Stimulated activated naive CD8-positive, alpha-beta T cell treated with anti-CD3 and anti-CD28 coated beads, Interleukin-15, Interleukin-2, amounts not matched to agents 100 ng/mL and 50 ng/mL, for 24 hours (primary cell): ENCODE results near the gene PLAC9.
"Not testable (repeated sequence)": the region's sequence is repeated elsewhere in the genome, so short reads cannot be mapped to it uniquely, and the experiment has no call there.

ENCODE experiments used
- H3K27ac Mint-ChIP-seq: one replicate; pipeline ENCODE4 v1.8.0; 2021; ENCODE audit warnings: mild to moderate bottlenecking, mixed read lengths
- H3K27me3 Mint-ChIP-seq: one replicate; pipeline ENCODE4 v1.8.0; 2021; ENCODE audit warnings: mixed read lengths
- H3K36me3 Mint-ChIP-seq: one replicate; pipeline ENCODE4 v1.8.0; 2021; ENCODE audit warnings: low read depth, mixed read lengths
- H3K4me1 Mint-ChIP-seq: one replicate; pipeline ENCODE4 v1.8.0; 2021; ENCODE audit warnings: low read depth, mixed read lengths
- H3K4me3 Mint-ChIP-seq: one replicate; pipeline ENCODE4 v1.8.0; 2021; ENCODE audit warnings: mild to moderate bottlenecking, mixed read lengths
- H3K9me3 Mint-ChIP-seq: one replicate; pipeline ENCODE4 v1.8.0; 2021; ENCODE audit warnings: mixed read lengths

The PLAC9 gene

GRCh38 chr10:80132299-80133139, at the start of gene PLAC9:
Gene PLAC9 (plus strand): TSS chr10:80132730. CDS start chr10:80132763, 33 bp downstream.
- H3K36me3 Mint-ChIP-seq = no peaks in the 10 kb centered on the region
- no peak within 1 kb of the TSS for H3K4me3 Mint-ChIP-seq
- H3K9me3 Mint-ChIP-seq = no peaks in the 10 kb centered on the region

GRCh38 chr10:80090121-80090520, 42.4 kb upstream of the PLAC9 start:
- Mint-ChIP-seq H3K27ac (no peak overlapping the region), H3K27me3 (no peaks in the 10 kb centered on the region), H3K4me3 (no peak overlapping the region), H3K36me3 (peaks cover 18% of the 10 kb centered on the region), H3K4me1 (no peaks in the 10 kb centered on the region), H3K9me3 (no peaks in the 10 kb centered on the region)

More at GRCh38 chr10:80132299-80133139, at the start of gene PLAC9:
- peaks cover 23% of the 10 kb centered on the region for H3K27me3 Mint-ChIP-seq
- no peak within 1 kb of the TSS for H3K27ac Mint-ChIP-seq
- H3K4me1 Mint-ChIP-seq = no peaks in the 10 kb centered on the region

- no peak overlapping the region for H3K27ac Mint-ChIP-seq
- H3K36me3 Mint-ChIP-seq = peaks cover 12% of the 10 kb centered on the region
- no peaks in the 10 kb centered on the region for H3K4me1 Mint-ChIP-seq
- no peaks in the 10 kb centered on the region for H3K9me3 Mint-ChIP-seq
- H3K27me3 Mint-ChIP-seq = peaks cover 3% of the 10 kb centered on the region
- no peak overlapping the region for H3K4me3 Mint-ChIP-seq
Observed at GRCh38 chr10:80094231-80094630, 38.3 kb upstream of the PLAC9 start.

GRCh38 chr10:80098272-80098671, 34.3 kb upstream of the PLAC9 start:
- H3K27ac Mint-ChIP-seq, H3K36me3 Mint-ChIP-seq, H3K27me3 Mint-ChIP-seq, H3K4me3 Mint-ChIP-seq, H3K9me3 Mint-ChIP-seq, H3K4me1 Mint-ChIP-seq: not testable (repeated sequence)

GRCh38 chr10:80099295-80099694, 33.2 kb upstream of the PLAC9 start:
- not testable (repeated sequence) for H3K27ac Mint-ChIP-seq, H3K27me3 Mint-ChIP-seq, H3K4me3 Mint-ChIP-seq, H3K4me1 Mint-ChIP-seq, H3K36me3 Mint-ChIP-seq, H3K9me3 Mint-ChIP-seq

- H3K4me1 Mint-ChIP-seq = peaks cover 4% of the 10 kb centered on the region
- H3K27ac Mint-ChIP-seq = no peak overlapping the region
- H3K4me3 Mint-ChIP-seq = no peak overlapping the region
- H3K9me3 Mint-ChIP-seq = no peaks in the 10 kb centered on the region
- peaks cover 7% of the 10 kb centered on the region for H3K36me3 Mint-ChIP-seq
- peaks cover 3% of the 10 kb centered on the region for H3K27me3 Mint-ChIP-seq
Observed at GRCh38 chr10:80100116-80100515, 32.4 kb upstream of the PLAC9 start.

- peaks cover 7% of the 10 kb centered on the region for H3K36me3 Mint-ChIP-seq
- peaks cover 3% of the 10 kb centered on the region for H3K27me3 Mint-ChIP-seq
- no peak overlapping the region for H3K27ac Mint-ChIP-seq
- H3K4me3 Mint-ChIP-seq = no peak overlapping the region
- peaks cover 4% of the 10 kb centered on the region for H3K4me1 Mint-ChIP-seq
- no peaks in the 10 kb centered on the region for H3K9me3 Mint-ChIP-seq
Observed at GRCh38 chr10:80100861-80101695, 31.5 kb upstream of the PLAC9 start.

GRCh38 chr10:80104066-80104926, 28.2 kb upstream of the PLAC9 start:
- Mint-ChIP-seq H3K4me3 (no peak overlapping the region), H3K27me3 (no peaks in the 10 kb centered on the region), H3K9me3 (peaks cover 6% of the 10 kb centered on the region), H3K36me3 (peaks cover 6% of the 10 kb centered on the region), H3K27ac (no peak overlapping the region), H3K4me1 (peaks cover 4% of the 10 kb centered on the region)

GRCh38 chr10:80108576-80109239, 23.8 kb upstream of the PLAC9 start:
- H3K36me3 Mint-ChIP-seq = peaks cover 7% of the 10 kb centered on the region
- peaks cover 13% of the 10 kb centered on the region for H3K9me3 Mint-ChIP-seq
- H3K4me3 Mint-ChIP-seq = no peak overlapping the region
- H3K27me3 Mint-ChIP-seq = no peaks in the 10 kb centered on the region
- H3K4me1 Mint-ChIP-seq = peaks cover 4% of the 10 kb centered on the region
- no peak overlapping the region for H3K27ac Mint-ChIP-seq

- Mint-ChIP-seq H3K36me3 (peaks cover 7% of the 10 kb centered on the region), H3K4me1 (no peaks in the 10 kb centered on the region), H3K9me3 (peaks cover 13% of the 10 kb centered on the region), H3K27me3 (no peaks in the 10 kb centered on the region), H3K27ac (no peak overlapping the region), H3K4me3 (no peak overlapping the region)
Observed at GRCh38 chr10:80110986-80111385, 21.5 kb upstream of the PLAC9 start.

- H3K27ac Mint-ChIP-seq = no peak overlapping the region
- H3K4me1 Mint-ChIP-seq = no peaks in the 10 kb centered on the region
- no peaks in the 10 kb centered on the region for H3K9me3 Mint-ChIP-seq
- no peaks in the 10 kb centered on the region for H3K36me3 Mint-ChIP-seq
- H3K27me3 Mint-ChIP-seq = no peaks in the 10 kb centered on the region
- H3K4me3 Mint-ChIP-seq = no peak overlapping the region
Observed at GRCh38 chr10:80118669-80119068, 13.9 kb upstream of the PLAC9 start.

- H3K4me1 Mint-ChIP-seq = no peaks in the 10 kb centered on the region
Observed at GRCh38 chr10:80122110-80122710, 10.3 kb upstream of the PLAC9 start.

GRCh38 chr10:80122746-80123145, 9.8 kb upstream of the PLAC9 start:
- no peaks in the 10 kb centered on the region for H3K9me3 Mint-ChIP-seq
- H3K4me1 Mint-ChIP-seq = no peaks in the 10 kb centered on the region
- no peaks in the 10 kb centered on the region for H3K36me3 Mint-ChIP-seq
- H3K27me3 Mint-ChIP-seq = no peaks in the 10 kb centered on the region
- no peak overlapping the region for H3K4me3 Mint-ChIP-seq
- H3K27ac Mint-ChIP-seq = no peak overlapping the region

More at GRCh38 chr10:80122110-80122710, 10.3 kb upstream of the PLAC9 start:
- H3K27me3 Mint-ChIP-seq = no peaks in the 10 kb centered on the region
- no peaks in the 10 kb centered on the region for H3K36me3 Mint-ChIP-seq
- no peak overlapping the region for H3K27ac Mint-ChIP-seq
- no peaks in the 10 kb centered on the region for H3K9me3 Mint-ChIP-seq
- no peak overlapping the region for H3K4me3 Mint-ChIP-seq

- no peak overlapping the region for H3K4me3 Mint-ChIP-seq
- H3K27me3 Mint-ChIP-seq = peaks cover 10% of the 10 kb centered on the region
- H3K4me1 Mint-ChIP-seq = no peaks in the 10 kb centered on the region
- no peaks in the 10 kb centered on the region for H3K9me3 Mint-ChIP-seq
- H3K36me3 Mint-ChIP-seq = no peaks in the 10 kb centered on the region
- no peak overlapping the region for H3K27ac Mint-ChIP-seq
Observed at GRCh38 chr10:80126876-80127275, 5.7 kb upstream of the PLAC9 start.
